Heart right ventricle (tissue), 16 donors: Measurements from ENCODE around the gene CCDC157. TPM values are rescaled to one million over a fixed set of nuclear protein-coding genes. Genes with fewer than 3 reads are reported as not detected.
A peak's percentile ranks its signal among the peaks of the same experiment; 100 is the strongest.

ENCODE experiments used
- ATAC-seq, 8 donors: fragments of 200-7000 bp; cut with Tn5 transposase; one replicate each; pipeline ENCODE4 v1.9.1; 2020; ENCODE audit warnings: mild to moderate bottlenecking in 8 of 8, moderate library complexity in 8 of 8, moderate number of reproducible peaks in 1 of 8
- DNase-seq, 2 donors: peaks; one replicate each; pipeline ENCODE4 v3.0.0-alpha.2; 2020
- H3K27ac ChIP-seq, 10 donors: fragments of 200-600 bp; sonication (generic) in 2 of 10; one replicate each; pipeline versions ENCODE4 v1.5.0 to v1.8.0; 2020 to 2022; ENCODE audit warnings: mild to moderate bottlenecking in 3 of 10
- H3K27me3 ChIP-seq, 7 donors: fragments of 200-600 bp; one replicate each; pipeline ENCODE4 v1.8.0; 2021 to 2022; ENCODE audit warnings: mild to moderate bottlenecking in 2 of 7
- H3K36me3 ChIP-seq, 9 donors: fragments of 200-600 bp; sonication (generic) in 1 of 9; one replicate each; pipeline versions ENCODE4 v1.5.0 to v1.8.0; 2020 to 2022; ENCODE audit warnings: mild to moderate bottlenecking in 2 of 9
- H3K4me1 ChIP-seq, 9 donors: fragments of 200-600 bp; sonication (generic) in 1 of 9; one replicate each; pipeline versions ENCODE4 v1.5.0 to v1.8.0; 2020 to 2022; ENCODE audit warnings: mild to moderate bottlenecking in 4 of 9
- H3K4me3 ChIP-seq, 10 donors: fragments of 200-600 bp; sonication (generic) in 2 of 10; one replicate each; pipeline versions ENCODE4 v1.5.0 to v1.8.0; 2020 to 2022; ENCODE audit warnings: mild to moderate bottlenecking in 7 of 10, moderate library complexity in 2 of 10
- H3K9me3 ChIP-seq, 11 donors: fragments of 200-600 bp in 10 of 11; sonication (generic) in 2 of 11; one replicate each; pipeline versions ENCODE4 v1.5.0 to v1.8.0; 2013 to 2022; ENCODE audit warnings: mild to moderate bottlenecking in 2 of 11, control low read depth in 1 of 11, moderate library complexity in 1 of 11
- CTCF ChIP-seq, 9 donors: fragments of 200-600 bp; sonication (generic) in 2 of 9; IDR thresholded peaks; one replicate each; pipeline versions ENCODE4 v1.5.0 to v1.8.0; 2021 to 2022; ENCODE audit warnings: antibody characterized with exemption in 9 of 9, mild to moderate bottlenecking in 5 of 9, moderate library complexity in 1 of 9
- WGBS, 2 donors: extraction: QIAGEN DNeasy Blood & Tissue Kit; methylation state at CpG; one replicate each; pipeline ENCODE4 v1.1.7; 2013; ENCODE audit warnings: inconsistent platforms in 1 of 2; 5-methylcytosine and 5-hydroxymethylcytosine counted together
- intact Hi-C, 10 donors: fragments of 100-400 bp; cut with DNase I; formaldehyde crosslinking; loops; one replicate each; pipeline versions ENCODE4 v1.11.1 to v1.14.2; 2022
- polyA plus RNA-seq, 2 donors: library from polyadenylated mRNA; stranded (reverse); fragments of 200-250 nt; gene quantifications; one replicate each; pipeline ENCODE4 v1.2.3, GENCODE V29; 2013
- total RNA-seq, 10 donors: library from RNA; stranded (reverse); fragmentation: NEBNext Ultra II Directional in 3 of 10; extraction: Animal tissue kit (Norgen Biotek cat#: 25700) in 3 of 10; gene quantifications; one replicate each; pipeline versions ENCODE4 v1.2.1 to v1.2.4, GENCODE V29; 2021 to 2023
- donor health status: Arrhythmogenic right ventricular cardiomyopathy.
- donor health status: ischemic (EF 13 %, LVEDD 7.1; RV severe dilation, severe dysfunction).
- donor health status: healthy with polysubstance abuse.
- donor health status: DM: no; HTN: yes; CAD: no.
- donor health status: DM: no; HTN: no; CAD: no.
- donor health status: ischemic (EF 25% LVEDD 6.9; RV normal size, moderate dysfunction).
- donor health status: ischemic (EF 25% LVEDD 5.7; RV mildly dilated, moderate dysfunction).
- donor health status: healthy.
- donor health status: DM: yes; HTN: yes; CAD: no.
- donor health status: Ischemic cardiomyopathy.
- donor health status: ischemic (EF 35%, LVEDD 5.7; RV mildly dilated, moderate dysfunction).
- donor health status: nonischemic (EF 11% LVEDD 7.7; RV severe dilation, severe dysfunction).
- donor health status: DM: yes; HTN: yes; CAD: no.
- donor health status: PGD.
- donor health status: ischemic (EF 29% LVEDD 5.4; RV normal size, mild dysfunction).
- donor health status: nonischemic (EF 23%, LVEDD 6.1; RV moderate dilation, normal function).

Gene CCDC157
- total and polyA plus RNA-seq, 12 donors, result 0.11 to 1.2 (median 0.91) TPM

- Histone ChIP-seq H3K27me3 (no peaks in the 10 kb centered on the region), H3K4me3 (peak overlapping the region; percentile 65 to 88 (median 74)), H3K27ac (peak overlapping the region in 9 of 10 donors; percentile 90 to 98 (median 96)), H3K4me1 (peaks cover 7 to 67% (median 41%) of the 10 kb centered on the region in 9 donors), H3K9me3 (peaks cover 0 to 4% (median 0%) of the 10 kb centered on the region in 11 donors), H3K36me3 (peaks cover 0 to 37% (median 0%) of the 10 kb centered on the region in 9 donors)
- ATAC-seq, result no peak
- DNase-seq, result no peak
- no peak for TF ChIP-seq CTCF (IDR thresholded peaks at IDR 0.05)
- intact Hi-C loops, result no loop called here
- 46 to 48% methylated on average over 20 of the region's 20 CpGs for WGBS, 2 donors
Measured at GRCh38 chr22:30424534-30425326, 67.9 kb downstream of the CCDC157 start.

DNA sequence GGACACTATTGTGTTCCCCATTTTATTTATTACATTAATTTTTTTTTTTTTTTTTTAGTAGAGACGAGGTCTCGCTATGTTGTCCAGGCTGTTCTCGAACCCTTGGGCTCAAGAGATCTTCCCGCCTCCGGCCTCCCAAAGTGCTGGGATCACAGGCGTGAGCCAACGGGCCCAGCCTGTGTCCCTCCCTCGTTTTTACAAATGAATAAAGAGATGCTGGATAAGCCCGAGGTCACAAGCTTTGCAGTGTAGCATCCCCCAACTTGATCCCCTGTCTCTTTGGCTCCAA is 68.5 kb downstream of the CCDC157 start:
- Histone ChIP-seq H3K36me3 (peaks cover 0 to 31% (median 0%) of the 10 kb centered on the region in 9 donors), H3K4me1 (peaks cover 7 to 62% (median 41%) of the 10 kb centered on the region in 9 donors), H3K4me3 (peak overlapping the region; percentile 53 to 88 (median 74)), H3K27ac (peak overlapping the region in 9 of 10 donors; percentile 73 to 97 (median 81)), H3K9me3 (peaks cover 0 to 4% (median 0%) of the 10 kb centered on the region in 11 donors), H3K27me3 (no peaks in the 10 kb centered on the region)
- TF ChIP-seq CTCF (IDR thresholded peaks at IDR 0.05), result no peak
- WGBS, 2 donors, result 8 to 10% methylated on average over 9 of the region's 9 CpGs
- ATAC-seq, result no peak
- no peak for DNase-seq
- intact Hi-C loops, result no loop called here

DNA sequence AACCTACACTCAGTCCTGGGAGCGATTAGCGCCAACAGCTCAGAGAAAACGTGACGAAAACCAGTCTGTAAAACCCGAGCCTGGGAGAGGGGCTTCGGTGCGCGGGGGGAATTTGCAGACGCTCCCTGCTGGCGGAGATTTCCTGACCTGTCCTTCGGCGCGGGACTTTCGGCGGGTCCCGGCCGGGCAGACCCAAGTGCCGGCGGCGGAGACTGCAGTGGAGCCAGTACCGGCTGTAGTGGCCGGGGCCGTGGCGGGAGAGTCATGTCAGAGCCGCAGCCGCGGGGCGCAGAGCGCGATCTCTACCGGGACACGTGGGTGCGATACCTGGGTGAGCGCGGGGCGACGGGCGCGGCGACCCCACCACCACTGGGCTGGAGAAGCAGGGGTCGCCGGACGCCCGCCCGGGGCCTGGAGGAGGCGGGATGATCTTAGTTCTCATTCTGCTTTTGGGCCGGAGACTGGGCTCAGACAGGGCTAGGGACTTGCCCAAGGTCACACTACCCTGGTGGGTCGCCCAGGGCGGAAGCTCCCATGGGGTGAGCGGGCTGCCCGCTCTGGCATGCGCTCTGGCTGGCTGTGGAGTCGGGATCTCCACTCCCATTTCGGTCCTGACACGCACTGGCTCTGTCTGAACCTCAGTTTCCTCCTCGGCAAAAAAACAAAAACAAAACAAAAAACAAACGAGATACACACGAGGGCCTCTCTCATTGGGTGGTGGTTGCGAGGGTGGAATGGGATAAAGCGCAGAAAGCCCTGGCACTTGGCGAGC is 69.0 kb downstream of the CCDC157 start, which contains the start of gene MTFP1:
TSS of gene MTFP1 (plus strand) at position 153 of the 772 bp plus-strand sequence. CDS start at position 265, 112 bp downstream.
- Histone ChIP-seq H3K27me3 (no peaks in the 10 kb centered on the region), H3K36me3 (peaks cover 0 to 27% (median 0%) of the 10 kb centered on the region in 9 donors), H3K4me1 (peaks cover 7 to 57% (median 41%) of the 10 kb centered on the region in 9 donors), H3K27ac (peak within 1 kb of the TSS in 9 of 10 donors; percentile 73 to 98 (median 95)), H3K4me3 (peak within 1 kb of the TSS; percentile 65 to 88 (median 74)), H3K9me3 (peaks cover 0 to 4% (median 0%) of the 10 kb centered on the region in 11 donors)
- intact Hi-C loops, result no loop called here
- WGBS, 2 donors, result 1 to 3% methylated on average over 61 of the region's 61 CpGs
- peak in 1 of 9 donors; percentile 18 for TF ChIP-seq CTCF (IDR thresholded peaks at IDR 0.05)
- DNase-seq, result peak; percentile 50 to 66
- no peak for ATAC-seq

Other genes starting within 250 kb of the CCDC157 start
- gene LIF, start 110.2 kb upstream of the CCDC157 start, total RNA-seq, result 1 to 10 TPM in 3 of 10 donors, under 1 TPM in 7; 0.17 to 8.8 (median 0.55) TPM
- under 1 TPM; 0.45 to 0.51 TPM for gene LIF, start 110.2 kb upstream of the CCDC157 start, polyA plus RNA-seq
- gene OSM, start 90.2 kb upstream of the CCDC157 start, total RNA-seq, result 1 to 10 TPM in 1 of 10 donors, under 1 TPM in 7, not detected in 2; 0.20 to 2.8 (median 0.44) TPM
- under 1 TPM in 1 of 2 donors, not detected in 1; 0.22 TPM for gene OSM, start 90.2 kb upstream of the CCDC157 start, polyA plus RNA-seq
- gene CASTOR1, start 67.5 kb upstream of the CCDC157 start, total RNA-seq, result 1 to 10 TPM; 2.8 to 7.9 (median 5.4) TPM
- 10 to 100 TPM; 13.9 to 14.7 TPM for gene CASTOR1, start 67.5 kb upstream of the CCDC157 start, polyA plus RNA-seq
- 1 to 10 TPM; 3.2 to 7.5 (median 5.6) TPM for gene TBC1D10A, start 30.1 kb upstream of the CCDC157 start, total RNA-seq
- 1 to 10 TPM; 6.9 to 9.5 TPM for gene TBC1D10A, start 30.1 kb upstream of the CCDC157 start, polyA plus RNA-seq
- 100 to 1,000 TPM in 6 of 10 donors, 10 to 100 TPM in 4; 84.4 to 132 (median 111) TPM for gene SF3A1, start 113 bp upstream of the CCDC157 start, total RNA-seq
- gene SF3A1, start 113 bp upstream of the CCDC157 start, polyA plus RNA-seq, result 10 to 100 TPM; 13.2 to 16.0 TPM
- gene RNF215, start 30.4 kb downstream of the CCDC157 start, total RNA-seq, result 10 to 100 TPM in 1 of 10 donors, 1 to 10 TPM in 9; 3.4 to 10.5 (median 6.0) TPM
- 1 to 10 TPM; 4.9 to 7.2 TPM for gene RNF215, start 30.4 kb downstream of the CCDC157 start, polyA plus RNA-seq
- gene SEC14L2, start 40.0 kb downstream of the CCDC157 start, total RNA-seq, result 1 to 10 TPM in 2 of 10 donors, under 1 TPM in 8; 0.21 to 3.7 (median 0.78) TPM
- gene SEC14L2, start 40.0 kb downstream of the CCDC157 start, polyA plus RNA-seq, result 1 to 10 TPM in 1 of 2 donors, under 1 TPM in 1; 0.80 to 7.6 TPM
- 10 to 100 TPM in 7 of 10 donors, 1 to 10 TPM in 3; 5.9 to 31.0 (median 13.2) TPM for gene MTFP1, start 68.8 kb downstream of the CCDC157 start, total RNA-seq
- gene MTFP1, start 68.8 kb downstream of the CCDC157 start, polyA plus RNA-seq, result 100 to 1,000 TPM in 1 of 2 donors, 10 to 100 TPM in 1; 50.8 to 132 TPM
- not detected for gene SEC14L3, start 115.0 kb downstream of the CCDC157 start, total RNA-seq
- gene SEC14L3, start 115.0 kb downstream of the CCDC157 start, polyA plus RNA-seq, result not detected
- gene SEC14L4, start 148.7 kb downstream of the CCDC157 start, total RNA-seq, result under 1 TPM in 2 of 10 donors, not detected in 8; 0.12 to 0.15 TPM
- not detected for gene SEC14L4, start 148.7 kb downstream of the CCDC157 start, polyA plus RNA-seq
- under 1 TPM in 5 of 10 donors, not detected in 5; 0.11 to 0.37 (median 0.25) TPM for gene SEC14L6, start 189.7 kb downstream of the CCDC157 start, total RNA-seq
- not detected for gene SEC14L6, start 189.7 kb downstream of the CCDC157 start, polyA plus RNA-seq
- under 1 TPM in 2 of 10 donors, not detected in 8; 0.22 to 0.28 TPM for gene GAL3ST1, start 217.7 kb downstream of the CCDC157 start, total RNA-seq
- gene GAL3ST1, start 217.7 kb downstream of the CCDC157 start, polyA plus RNA-seq, result under 1 TPM; 0.29 to 0.49 TPM
- 10 to 100 TPM; 16.3 to 31.3 (median 24.5) TPM for gene PES1, start 234.9 kb downstream of the CCDC157 start, total RNA-seq
- 10 to 100 TPM; 26.2 to 51.7 TPM for gene PES1, start 234.9 kb downstream of the CCDC157 start, polyA plus RNA-seq